ENCODE measurements around the gene STXBP3. TPM values are rescaled to one million over a fixed set of nuclear protein-coding genes. Genes with fewer than 3 reads are reported as not detected.

Gene STXBP3
- total and polyA plus RNA-seq, 2 of the 4 experiments (the other 2 are of a cell fraction), result 19.1 to 19.7 TPM

- POLR2A ChIA-PET (ENCODE audit: unreplicated experiment), result no interaction called here
- ATAC-seq (ENCODE audit: low read depth), result no peak
- no TSS peak for BruUV-seq (replicated peaks)
These were observed 21.2 kb downstream of the STXBP3 start for GRCh38 chr1:108767708-108768107.

More at GRCh38 chr1:108767708-108768107, 21.2 kb downstream of the STXBP3 start:
- Histone ChIP-seq H3K4me1 (ENCODE audit: control insufficient read depth, insufficient read depth, low read length) (no peaks in the 10 kb centered on the region), H3K4me2 (ENCODE audit: low read depth, low read length) (no peak overlapping the region), H3K56ac (ENCODE audit: extremely low read depth, insufficient read depth, low read length) (no peak overlapping the region), H3K14ac (replicated peaks; ENCODE audit: low read depth, low read length) (no peak overlapping the region), H3K18ac (ENCODE audit: low read depth, low read length) (no peak overlapping the region), H3K9me3 (ENCODE audit: control insufficient read depth, insufficient read depth, low read length) (no peaks in the 10 kb centered on the region), H2AFZ (replicated peaks; ENCODE audit: low read length, poor library complexity) (no peak overlapping the region), H2BK120ac (ENCODE audit: low read depth, low read length) (no peak overlapping the region), H3K9ac (ENCODE audit: low read depth, low read length) (no peak overlapping the region), H2AK9ac (replicated peaks; ENCODE audit: low read depth, low read length, poor library complexity) (no peak overlapping the region), H4K5ac (ENCODE audit: low read depth, low read length) (no peak overlapping the region), H2BK15ac (ENCODE audit: low read depth, low read length) (no peak overlapping the region), H3K27me3 (ENCODE audit: control insufficient read depth, insufficient read depth, low read length) (no peaks in the 10 kb centered on the region), H3K4me3 (ENCODE audit: insufficient read depth, low read depth, low read length) (no peak overlapping the region), H3K36me3 (ENCODE audit: control insufficient read depth, insufficient read depth, low read length) (peaks cover 23% of the 10 kb centered on the region), H3K27ac (ENCODE audit: insufficient read depth, low read length) (no peak overlapping the region), H2BK20ac (ENCODE audit: low read depth, low read length) (no peak overlapping the region), H4K20me1 (ENCODE audit: insufficient read depth, low read length) (no peaks in the 10 kb centered on the region), H4K8ac (ENCODE audit: low read depth in 2 of 2, low read length in 2 of 2) (no peak overlapping the region), H2AK5ac (ENCODE audit: low read depth, low read length) (no peak overlapping the region), H3K23ac (ENCODE audit: low read depth, low read length) (no peak overlapping the region), H3K9me1 (ENCODE audit: insufficient read depth, low read length) (peaks cover 3% of the 10 kb centered on the region; the same call in 1 of the 2 replicates), H3K4ac (ENCODE audit: low read depth, low read length) (no peak overlapping the region), H3K79me1 (ENCODE audit: low read depth in 1 of 2, low read length in 2 of 2) (peaks cover 12 to 19% of the 10 kb centered on the region in 2 experiments), H4K91ac (ENCODE audit: insufficient read depth, low read depth, low read length) (no peak overlapping the region), H2BK5ac (ENCODE audit: low read depth, low read length, poor library complexity, severe bottlenecking) (no peak overlapping the region)
- WGBS, 2 experiments (ENCODE audit: extremely low coverage in 2 of 2, insufficient read length in 1 of 2), result no CpG with 5 or more reads among the region's 3 CpGs
- CTCF ChIA-PET, result no interaction called here
- in situ Hi-C loops (cut with MboI; ENCODE audit: low sequenced_read_pairs) (no loop called here), dilution Hi-C loops (cut with HindIII; ENCODE audit: low sequenced_read_pairs, unreplicated experiment) (no loop called here), intact Hi-C loops (cut with micrococcal nuclease) (no loop called here)
- 0 out of 2 replicates have a peak, but pooled peaks have one; percentile 11 for TF ChIP-seq CEBPB (IDR thresholded peaks at IDR 0.05; ENCODE audit: low read depth, low read length)
- no peak for TF ChIP-seq CHD1 (IDR thresholded peaks at IDR 0.05; ENCODE audit: low read depth, low read length)
- no peak for DNase-seq

All from IMR-90 (cell line).